ENCODE results near the gene CYBRD1. TPM values are rescaled to one million over a fixed set of nuclear protein-coding genes. Genes with fewer than 3 reads are reported as not detected.
A peak's percentile ranks its signal among the peaks of the same experiment; 100 is the strongest.

The CYBRD1 gene
- total RNA-seq, 4 donors from 2014 or later = 462 to 802 (median 490) TPM

DNA sequence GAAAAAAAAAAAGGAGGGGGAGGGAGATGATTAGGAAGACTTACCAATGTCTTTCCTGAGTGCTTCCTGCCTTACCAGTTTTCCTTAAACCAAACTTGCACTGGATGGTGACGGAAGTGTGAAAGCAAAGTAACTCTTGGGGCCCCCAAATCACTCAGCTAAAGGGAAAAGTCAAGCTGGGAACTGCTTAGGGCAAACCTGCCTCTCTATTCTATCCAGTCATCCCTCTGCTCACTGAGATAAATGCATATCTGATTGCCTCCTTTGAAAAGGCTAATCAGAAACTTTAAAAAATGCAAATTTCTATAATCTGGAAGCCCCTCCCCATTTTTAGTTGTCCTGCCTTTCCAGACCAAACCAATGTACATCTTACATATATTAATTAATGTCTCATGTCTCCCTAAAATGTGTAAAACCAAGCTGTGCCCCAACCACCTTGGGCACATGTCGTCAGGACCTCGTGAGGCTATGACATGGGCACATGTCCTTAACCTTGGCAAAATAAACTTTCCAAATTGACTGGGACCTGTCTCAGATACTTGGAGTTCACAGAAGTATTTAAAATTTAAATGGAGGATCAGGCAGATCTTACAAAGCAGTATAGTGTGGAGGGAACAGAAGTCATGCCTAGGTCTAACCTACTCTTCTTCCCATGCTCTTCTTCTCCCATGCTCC is 7.2 kb upstream of the CYBRD1 start:
- Histone ChIP-seq H3K9me3 (no peaks in the 10 kb centered on the region), H3K4me1 (peaks cover 28 to 41% of the 10 kb centered on the region in 2 donors), H3K27me3 (no peaks in the 10 kb centered on the region), H3K4me3 (replicated peaks in 1 of 3) (no peak overlapping the region), H3K36me3 (no peaks in the 10 kb centered on the region), H3K27ac (peak overlapping the region; percentile 40 to 77 (median 62))
- 93 to 95% methylated on average over 3 of the region's 3 CpGs for WGBS, 2 donors
- no peak for TF ChIP-seq POLR2A (IDR thresholded peaks at IDR 0.05)
- TF ChIP-seq, protein P1, sequence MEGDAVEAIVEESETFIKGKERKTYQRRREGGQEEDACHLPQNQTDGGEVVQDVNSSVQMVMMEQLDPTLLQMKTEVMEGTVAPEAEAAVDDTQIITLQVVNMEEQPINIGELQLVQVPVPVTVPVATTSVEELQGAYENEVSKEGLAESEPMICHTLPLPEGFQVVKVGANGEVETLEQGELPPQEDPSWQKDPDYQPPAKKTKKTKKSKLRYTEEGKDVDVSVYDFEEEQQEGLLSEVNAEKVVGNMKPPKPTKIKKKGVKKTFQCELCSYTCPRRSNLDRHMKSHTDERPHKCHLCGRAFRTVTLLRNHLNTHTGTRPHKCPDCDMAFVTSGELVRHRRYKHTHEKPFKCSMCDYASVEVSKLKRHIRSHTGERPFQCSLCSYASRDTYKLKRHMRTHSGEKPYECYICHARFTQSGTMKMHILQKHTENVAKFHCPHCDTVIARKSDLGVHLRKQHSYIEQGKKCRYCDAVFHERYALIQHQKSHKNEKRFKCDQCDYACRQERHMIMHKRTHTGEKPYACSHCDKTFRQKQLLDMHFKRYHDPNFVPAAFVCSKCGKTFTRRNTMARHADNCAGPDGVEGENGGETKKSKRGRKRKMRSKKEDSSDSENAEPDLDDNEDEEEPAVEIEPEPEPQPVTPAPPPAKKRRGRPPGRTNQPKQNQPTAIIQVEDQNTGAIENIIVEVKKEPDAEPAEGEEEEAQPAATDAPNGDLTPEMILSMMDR (IDR thresholded peaks at IDR 0.05) = no peak
- intact Hi-C loops (cut with DNase I) = no loop called here
- no peak for DNase-seq

DNA sequence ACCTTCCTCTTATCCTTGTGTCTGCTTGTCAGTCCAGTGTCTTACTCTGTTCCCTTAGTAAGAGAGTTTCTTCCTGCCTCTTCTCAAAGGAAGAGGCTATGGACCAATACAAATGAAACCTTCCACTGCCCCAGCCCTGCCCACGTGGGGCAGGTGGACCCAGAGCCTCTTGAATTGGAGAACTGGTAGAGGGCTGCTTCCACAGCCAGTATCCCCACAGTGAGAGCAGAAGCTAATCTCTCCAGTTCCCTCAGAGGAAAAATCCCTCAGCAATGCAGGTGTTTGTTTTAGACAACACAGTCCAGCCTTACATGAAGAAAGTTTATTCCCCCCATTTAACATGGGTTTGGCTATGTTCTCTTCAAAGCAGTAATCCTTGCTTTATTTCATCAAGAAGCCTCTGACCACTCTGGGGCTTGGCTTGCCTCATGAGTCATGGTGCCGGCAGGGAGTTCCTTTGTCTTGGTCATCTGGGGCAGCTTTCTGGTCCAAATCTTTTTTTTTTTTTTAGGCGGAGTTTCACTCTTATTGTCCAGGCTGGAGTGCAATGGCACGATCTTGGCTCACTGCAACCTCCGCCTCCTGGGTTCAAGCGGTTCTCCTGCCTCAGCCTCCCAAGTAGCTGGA is 6.5 kb upstream of the CYBRD1 start:
- Histone ChIP-seq H3K4me3 (replicated peaks in 1 of 3) (no peak overlapping the region), H3K4me1 (peaks cover 35 to 48% of the 10 kb centered on the region in 2 donors), H3K27me3 (no peaks in the 10 kb centered on the region), H3K36me3 (no peaks in the 10 kb centered on the region), H3K9me3 (no peaks in the 10 kb centered on the region), H3K27ac (no peak overlapping the region)
- DNase-seq = no peak
- TF ChIP-seq, protein P1 (IDR thresholded peaks at IDR 0.05) = no peak
- no peak for TF ChIP-seq POLR2A (IDR thresholded peaks at IDR 0.05)
- 71 to 75% methylated on average over 6 of the region's 6 CpGs for WGBS, 2 donors
- intact Hi-C loops (cut with DNase I) = no loop called here

DNA sequence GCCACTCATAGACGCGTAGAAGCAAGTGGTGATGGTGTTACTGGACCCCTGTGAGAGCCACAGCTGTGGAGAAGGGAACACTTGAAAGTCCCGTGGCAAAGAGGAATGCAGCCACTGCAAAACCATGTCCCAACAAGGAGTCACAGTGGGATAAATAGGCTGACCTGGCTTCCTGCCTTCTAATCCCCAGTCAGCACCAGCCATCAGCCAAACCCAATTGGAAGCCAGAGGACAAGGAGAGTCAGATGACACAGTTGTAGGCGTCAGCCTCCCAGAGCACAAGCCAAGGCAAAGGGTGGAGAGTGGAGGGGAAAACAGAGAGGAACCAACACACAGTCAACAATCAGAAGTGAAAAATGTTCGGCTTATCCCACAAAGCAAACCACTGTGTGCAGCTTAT is 5.5 kb upstream of the CYBRD1 start:
- 91 to 93% methylated on average over 5 of the region's 5 CpGs for WGBS, 2 donors
- peaks cover 39 to 55% of the 10 kb centered on the region in 2 donors for H3K4me1 ChIP-seq
- H3K9me3 ChIP-seq = no peaks in the 10 kb centered on the region
- H3K27ac ChIP-seq = no peak overlapping the region
- H3K36me3 ChIP-seq = no peaks in the 10 kb centered on the region
- no peak for DNase-seq
- TF ChIP-seq POLR2A (IDR thresholded peaks at IDR 0.05) = no peak
- TF ChIP-seq, protein P1 (IDR thresholded peaks at IDR 0.05) = no peak
- H3K4me3 ChIP-seq (replicated peaks in 1 of 3) = no peak overlapping the region
- intact Hi-C loops (cut with DNase I) = no loop called here
- no peaks in the 10 kb centered on the region for H3K27me3 ChIP-seq

DNA sequence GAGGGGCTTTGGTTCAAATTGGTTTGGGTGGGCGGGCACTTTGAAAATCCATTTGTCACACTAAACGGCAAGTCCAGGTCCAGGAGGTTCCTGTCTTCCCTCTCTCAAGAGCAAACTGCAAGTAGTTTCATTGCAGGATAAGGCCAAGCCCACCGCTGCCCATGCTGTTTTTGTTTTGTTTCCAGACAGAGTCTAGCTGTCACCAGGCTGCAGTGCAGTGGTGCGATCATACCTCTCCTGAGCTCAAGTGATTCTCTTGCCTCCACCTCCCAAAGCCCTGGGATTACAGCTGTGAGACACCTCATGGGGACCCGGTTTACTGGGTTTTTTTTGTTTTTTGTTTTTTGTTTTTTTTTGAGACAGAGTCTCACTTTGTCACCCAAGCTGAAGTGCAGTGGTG is 1.8 kb upstream of the CYBRD1 start:
- no peak for TF ChIP-seq POLR2A (IDR thresholded peaks at IDR 0.05)
- TF ChIP-seq, protein P1 (IDR thresholded peaks at IDR 0.05) = no peak
- no peak overlapping the region for H3K4me3 ChIP-seq (replicated peaks in 1 of 3)
- peak; percentile 55 to 75 for DNase-seq
- peak overlapping the region in 1 of 3 donors; percentile 24 for H3K27ac ChIP-seq
- WGBS, 2 donors = 40 to 50% methylated on average over 5 of the region's 5 CpGs
- peaks cover 30 to 40% of the 10 kb centered on the region in 2 donors for H3K4me1 ChIP-seq
- no peaks in the 10 kb centered on the region for H3K9me3 ChIP-seq
- no peaks in the 10 kb centered on the region for H3K27me3 ChIP-seq
- H3K36me3 ChIP-seq = no peaks in the 10 kb centered on the region
- intact Hi-C loops (cut with DNase I) = no loop called here
